OCI-LY1 (cell line): ENCODE data around the gene ZMAT3.

Experiments
- CTCF ChIP-seq: fragments of 200-600 bp; sonication (generic), shearing (Covaris generic); IDR thresholded peaks from 2 replicates; pipeline ENCODE4 v1.5.1; 2017; ENCODE audit warnings: mild to moderate bottlenecking, antibody characterized with exemption, low read length, moderate library complexity, mixed read lengths
- EZH2 ChIP-seq: fragments of 200-600 bp; sonication (generic), shearing (Covaris generic); IDR thresholded peaks from 2 replicates; pipeline ENCODE4 v1.8.0; 2017; ENCODE audit warnings: borderline replicate concordance, mixed run types, mild to moderate bottlenecking, antibody characterized with exemption, low read length, moderate library complexity, mixed read lengths

GRCh38 chr3:179037351-179037750, 34.3 kb downstream of the ZMAT3 start:
- TF ChIP-seq CTCF (no peak), EZH2 (no peak)
